ENCODE measurements around the gene TRIM41. TPM values are rescaled to one million over a fixed set of nuclear protein-coding genes. Genes with fewer than 3 reads are reported as not detected.

TRIM41 gene
- total and polyA plus RNA-seq, 2 donors, result 19.9 to 25.8 TPM

- Histone ChIP-seq H3K9me3 (ENCODE audit: control insufficient read depth in 2 of 2, insufficient read depth in 1 of 2, low read length in 1 of 2) (no peaks in the 10 kb centered on the region), H3K4me3 (ENCODE audit: low read length in 2 of 2) (no peak overlapping the region), H3K27me3 (ENCODE audit: control insufficient read depth in 2 of 2, insufficient read depth in 1 of 2, low read length in 1 of 2) (peaks cover 53 to 95% of the 10 kb centered on the region in 2 donors), H3K4me1 (ENCODE audit: control insufficient read depth in 2 of 2, insufficient read depth in 2 of 2, low read length in 2 of 2) (peaks cover 6 to 13% of the 10 kb centered on the region in 2 donors), H3K36me3 (ENCODE audit: control insufficient read depth in 2 of 2, insufficient read depth in 2 of 2, low read length in 1 of 2) (no peaks in the 10 kb centered on the region), H3K27ac (ENCODE audit: low read depth in 1 of 2, low read length in 1 of 2) (no peak overlapping the region)
- DNase-seq (ENCODE audit: low read depth in 6 of 9, low spot score in 9 of 9), result no peak
- WGBS, result 82% methylated on average over 12 of the region's 12 CpGs
Observed at GRCh38 chr5:181199881-181200638, 23.0 kb upstream of the TRIM41 start.

GRCh38 chr5:181200816-181201215 lies 22.3 kb upstream of the TRIM41 start:
- no peak for DNase-seq (ENCODE audit: low read depth in 6 of 9, low spot score in 9 of 9)

DNA sequence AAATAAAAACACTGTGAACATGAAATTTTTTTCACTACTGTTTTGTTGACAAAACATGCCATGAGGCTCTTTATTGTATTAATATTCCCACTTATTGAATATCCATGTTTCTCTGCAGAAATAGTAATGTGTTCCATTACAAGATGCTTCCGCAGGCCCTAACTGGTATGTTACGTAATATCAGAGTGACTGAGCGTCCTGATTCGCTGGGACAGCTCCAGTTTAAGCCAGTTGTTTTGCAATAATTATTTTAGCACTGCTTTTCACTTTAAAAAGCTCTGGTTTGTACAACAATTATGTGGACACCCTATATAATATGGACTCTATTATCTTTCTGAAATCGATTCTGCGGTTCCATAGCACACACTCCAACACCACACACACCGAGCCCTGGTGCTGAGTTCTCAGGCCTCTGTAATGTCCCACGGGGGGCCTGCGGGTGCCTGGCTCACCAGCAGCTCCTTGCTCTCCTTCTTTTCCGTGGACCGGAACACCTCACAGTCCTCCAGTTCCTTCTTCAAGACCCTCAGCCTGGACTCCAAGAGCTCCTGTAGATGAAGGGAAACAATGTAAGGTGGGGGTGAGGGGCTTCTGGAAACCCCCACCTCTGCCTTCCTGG lies 19.9 kb upstream of the TRIM41 start:
- H3K27ac ChIP-seq (ENCODE audit: low read depth in 1 of 2, low read length in 1 of 2), result no peak overlapping the region
- WGBS, result 73% methylated on average over 11 of the region's 11 CpGs
- H3K27me3 ChIP-seq (ENCODE audit: control insufficient read depth in 2 of 2, insufficient read depth in 1 of 2, low read length in 1 of 2), result peaks cover 68 to 99% of the 10 kb centered on the region in 2 donors
- no peak overlapping the region for H3K4me3 ChIP-seq (ENCODE audit: low read length in 2 of 2)
- H3K4me1 ChIP-seq (ENCODE audit: control insufficient read depth in 2 of 2, insufficient read depth in 2 of 2, low read length in 2 of 2), result peaks cover 15 to 34% of the 10 kb centered on the region in 2 donors
- no peak for DNase-seq (ENCODE audit: low read depth in 6 of 9, low spot score in 9 of 9)
- no peaks in the 10 kb centered on the region for H3K36me3 ChIP-seq (ENCODE audit: control insufficient read depth in 2 of 2, insufficient read depth in 2 of 2, low read length in 1 of 2)
- peaks cover 0 to 9% of the 10 kb centered on the region in 2 donors for H3K9me3 ChIP-seq (ENCODE audit: control insufficient read depth in 2 of 2, insufficient read depth in 1 of 2, low read length in 1 of 2)

More at GRCh38 chr5:181200816-181201215, 22.3 kb upstream of the TRIM41 start:
- Histone ChIP-seq H3K27me3 (ENCODE audit: control insufficient read depth in 2 of 2, insufficient read depth in 1 of 2, low read length in 1 of 2) (peaks cover 60 to 95% of the 10 kb centered on the region in 2 donors), H3K4me3 (ENCODE audit: low read length in 2 of 2) (no peak overlapping the region), H3K9me3 (ENCODE audit: control insufficient read depth in 2 of 2, insufficient read depth in 1 of 2, low read length in 1 of 2) (peaks cover 0 to 6% of the 10 kb centered on the region in 2 donors), H3K27ac (ENCODE audit: low read depth in 1 of 2, low read length in 1 of 2) (no peak overlapping the region), H3K36me3 (ENCODE audit: control insufficient read depth in 2 of 2, insufficient read depth in 2 of 2, low read length in 1 of 2) (no peaks in the 10 kb centered on the region), H3K4me1 (ENCODE audit: control insufficient read depth in 2 of 2, insufficient read depth in 2 of 2, low read length in 2 of 2) (peaks cover 6 to 19% of the 10 kb centered on the region in 2 donors)
- 78% methylated on average over 4 of the region's 4 CpGs for WGBS

- Histone ChIP-seq H3K36me3 (ENCODE audit: control insufficient read depth in 2 of 2, insufficient read depth in 2 of 2, low read length in 1 of 2) (no peaks in the 10 kb centered on the region), H3K9me3 (ENCODE audit: control insufficient read depth in 2 of 2, insufficient read depth in 1 of 2, low read length in 1 of 2) (peaks cover 0 to 9% of the 10 kb centered on the region in 2 donors), H3K27me3 (ENCODE audit: control insufficient read depth in 2 of 2, insufficient read depth in 1 of 2, low read length in 1 of 2) (peaks cover 67 to 99% of the 10 kb centered on the region in 2 donors), H3K4me1 (ENCODE audit: control insufficient read depth in 2 of 2, insufficient read depth in 2 of 2, low read length in 2 of 2) (peaks cover 15 to 34% of the 10 kb centered on the region in 2 donors), H3K27ac (ENCODE audit: low read depth in 1 of 2, low read length in 1 of 2) (no peak overlapping the region), H3K4me3 (ENCODE audit: low read length in 2 of 2) (peak overlapping the region; percentile 7 to 53)
- no peak for DNase-seq (ENCODE audit: low read depth in 6 of 9, low spot score in 9 of 9)
- 4% methylated on average over 17 of the region's 17 CpGs for WGBS
Observed at GRCh38 chr5:181203777-181204112, 19.3 kb upstream of the TRIM41 start.

DNA sequence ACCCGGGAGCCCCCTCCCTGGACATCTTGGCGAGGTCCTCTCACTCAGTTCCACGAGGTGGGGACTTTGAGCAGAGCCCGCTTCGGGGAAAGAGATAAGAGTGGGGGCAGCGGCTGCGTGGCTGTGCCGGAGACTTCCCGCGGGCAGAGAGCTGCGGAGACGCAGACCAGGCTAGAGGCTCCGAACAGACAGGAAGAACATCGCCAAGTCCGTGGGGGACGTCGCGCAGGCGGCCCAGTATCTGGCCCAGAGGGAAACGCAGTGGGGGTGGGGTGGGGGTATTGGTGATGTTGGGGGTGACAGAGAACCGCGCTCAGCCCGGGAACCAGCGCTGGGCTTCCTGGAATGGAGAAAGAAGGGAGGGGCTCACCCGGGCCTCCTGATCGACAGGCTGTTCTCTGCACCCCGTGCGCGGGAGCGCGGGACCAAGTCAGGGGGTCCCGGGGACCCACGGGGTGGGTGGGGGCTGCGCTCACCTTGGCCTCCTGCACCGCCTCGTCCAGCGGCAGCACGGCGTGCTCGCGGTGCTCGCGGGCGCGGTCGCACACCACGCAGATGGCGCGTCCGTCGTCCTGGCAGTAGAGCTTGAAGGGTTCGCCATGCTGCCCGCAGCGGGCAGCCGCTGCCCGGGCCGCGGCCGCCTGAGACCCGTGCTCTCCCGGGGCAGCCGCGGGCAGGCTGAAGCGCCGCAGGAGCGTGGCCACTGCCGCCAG lies 18.8 kb upstream of the TRIM41 start:
- H3K4me3 ChIP-seq (ENCODE audit: low read length in 2 of 2), result peak overlapping the region; percentile 7 to 53
- 1% methylated on average over 67 of the region's 67 CpGs for WGBS
- peaks cover 0 to 9% of the 10 kb centered on the region in 2 donors for H3K9me3 ChIP-seq (ENCODE audit: control insufficient read depth in 2 of 2, insufficient read depth in 1 of 2, low read length in 1 of 2)
- H3K27ac ChIP-seq (ENCODE audit: low read depth in 1 of 2, low read length in 1 of 2), result no peak overlapping the region
- H3K4me1 ChIP-seq (ENCODE audit: control insufficient read depth in 2 of 2, insufficient read depth in 2 of 2, low read length in 2 of 2), result peaks cover 15 to 34% of the 10 kb centered on the region in 2 donors
- peaks cover 63 to 98% of the 10 kb centered on the region in 2 donors for H3K27me3 ChIP-seq (ENCODE audit: control insufficient read depth in 2 of 2, insufficient read depth in 1 of 2, low read length in 1 of 2)
- DNase-seq (ENCODE audit: low read depth in 6 of 9, low spot score in 9 of 9), result no peak
- no peaks in the 10 kb centered on the region for H3K36me3 ChIP-seq (ENCODE audit: control insufficient read depth in 2 of 2, insufficient read depth in 2 of 2, low read length in 1 of 2)

GRCh38 chr5:181204826-181205760 lies 18.0 kb upstream of the TRIM41 start, which contains the start of gene TRIM7:
Gene TRIM7 (minus strand): TSS chr5:181205196. CDS start chr5:181205110, 86 bp downstream.
- WGBS, result 1% methylated on average over 94 of the region's 94 CpGs
- H3K27me3 ChIP-seq (ENCODE audit: control insufficient read depth in 2 of 2, insufficient read depth in 1 of 2, low read length in 1 of 2), result peaks cover 59 to 97% of the 10 kb centered on the region in 2 donors
- no peaks in the 10 kb centered on the region for H3K36me3 ChIP-seq (ENCODE audit: control insufficient read depth in 2 of 2, insufficient read depth in 2 of 2, low read length in 1 of 2)
- peaks cover 0 to 9% of the 10 kb centered on the region in 2 donors for H3K9me3 ChIP-seq (ENCODE audit: control insufficient read depth in 2 of 2, insufficient read depth in 1 of 2, low read length in 1 of 2)
- no peak within 1 kb of the TSS for H3K27ac ChIP-seq (ENCODE audit: low read depth in 1 of 2, low read length in 1 of 2)
- H3K4me1 ChIP-seq (ENCODE audit: control insufficient read depth in 2 of 2, insufficient read depth in 2 of 2, low read length in 2 of 2), result peaks cover 15 to 34% of the 10 kb centered on the region in 2 donors
- H3K4me3 ChIP-seq (ENCODE audit: low read length in 2 of 2), result peak within 1 kb of the TSS; percentile 38 to 53
- DNase-seq (ENCODE audit: low read depth in 6 of 9, low spot score in 9 of 9), result no peak

DNA sequence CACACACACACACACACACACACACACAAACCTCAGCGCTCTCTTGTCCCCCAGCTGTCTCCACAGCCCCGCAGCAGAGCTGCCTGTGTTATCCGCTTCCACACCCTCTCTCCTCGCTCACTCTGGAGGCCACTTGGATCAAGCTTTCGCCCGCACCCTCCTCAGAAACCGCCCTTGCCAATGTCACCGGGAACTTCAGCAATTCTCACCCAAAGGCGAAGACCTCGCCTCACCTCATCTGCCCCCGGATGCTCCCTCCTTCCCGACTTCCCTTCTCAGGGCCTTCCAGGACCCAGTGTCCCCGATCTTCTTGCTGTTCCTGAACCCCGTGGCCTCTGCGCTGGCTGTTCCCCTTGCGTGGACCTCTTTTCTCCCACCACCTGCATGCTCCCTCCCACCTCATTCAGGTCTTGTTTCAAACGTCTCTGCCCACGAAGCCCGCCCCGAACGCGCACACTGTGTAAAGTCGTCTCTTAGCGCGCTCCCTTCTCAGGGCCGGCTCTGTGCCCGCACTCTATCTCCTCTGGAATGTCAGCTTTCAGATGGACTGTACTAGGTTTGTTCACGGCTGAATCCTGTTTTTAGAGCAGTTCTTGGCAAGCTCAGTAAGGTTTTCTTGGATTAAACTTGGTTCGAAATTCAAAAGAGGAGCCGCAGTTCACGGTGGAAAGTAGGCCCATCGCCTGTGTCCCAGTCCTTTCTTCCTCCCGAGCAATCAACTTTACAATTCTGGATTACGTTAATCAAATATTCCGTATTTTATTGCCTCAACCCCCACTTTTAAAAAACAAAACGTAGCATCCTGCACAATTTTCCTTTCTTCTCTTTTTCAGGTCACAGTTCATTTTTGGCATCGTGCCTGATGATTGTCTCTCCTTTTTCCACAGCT lies 17.1 kb upstream of the TRIM41 start:
- Histone ChIP-seq H3K9me3 (ENCODE audit: control insufficient read depth in 2 of 2, insufficient read depth in 1 of 2, low read length in 1 of 2) (peaks cover 0 to 9% of the 10 kb centered on the region in 2 donors), H3K27ac (ENCODE audit: low read depth in 1 of 2, low read length in 1 of 2) (no peak overlapping the region), H3K27me3 (ENCODE audit: control insufficient read depth in 2 of 2, insufficient read depth in 1 of 2, low read length in 1 of 2) (peaks cover 52 to 97% of the 10 kb centered on the region in 2 donors), H3K4me1 (ENCODE audit: control insufficient read depth in 2 of 2, insufficient read depth in 2 of 2, low read length in 2 of 2) (peaks cover 15 to 34% of the 10 kb centered on the region in 2 donors), H3K4me3 (ENCODE audit: low read length in 2 of 2) (peak overlapping the region; percentile 38 to 53), H3K36me3 (ENCODE audit: control insufficient read depth in 2 of 2, insufficient read depth in 2 of 2, low read length in 1 of 2) (no peaks in the 10 kb centered on the region)
- 2% methylated on average over 37 of the region's 37 CpGs for WGBS
- peak in 2 of 9 donors; percentile 34 to 48 for DNase-seq (ENCODE audit: low read depth in 6 of 9, low spot score in 9 of 9)

Measured in thymus (tissue), 11 donors.